Fibroblast of gingiva (primary cell): ENCODE data around the gene EEF1AKMT2.

Source experiments
- DNase-seq: peaks from one replicate; pipeline ENCODE4 v3.0.0-alpha.2; 2011; ENCODE audit warnings: low read depth

The EEF1AKMT2 gene

DNA sequence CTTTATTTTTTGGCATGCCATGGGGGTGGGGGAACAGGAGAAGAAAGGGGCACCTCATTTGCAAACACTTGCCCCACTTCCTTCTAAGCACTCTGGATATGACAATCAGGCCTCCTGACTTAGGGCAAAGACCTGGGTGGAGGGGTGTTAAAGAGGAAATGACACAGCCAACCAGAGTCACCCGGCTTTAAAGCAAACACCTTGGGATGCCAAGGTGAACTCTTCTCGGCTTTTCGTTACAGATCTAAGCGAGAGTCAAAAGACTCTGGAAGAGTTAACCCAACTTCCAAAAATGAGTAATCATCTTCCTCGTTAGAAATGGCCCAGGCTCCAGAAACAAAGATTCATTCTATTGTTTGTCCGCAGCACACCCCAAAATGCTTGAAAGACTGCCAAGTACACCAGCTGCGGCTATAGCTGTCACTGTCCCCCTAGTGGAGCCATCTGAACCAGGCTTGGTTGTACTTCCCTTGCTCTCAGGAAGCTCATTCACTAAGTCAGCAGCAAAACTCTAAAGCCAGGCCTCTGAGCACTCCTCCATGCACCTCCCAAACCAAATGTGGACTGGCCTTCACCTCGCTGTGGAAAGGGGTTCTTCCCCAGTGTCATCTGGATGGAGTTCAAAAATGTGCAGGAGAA is 72.4 kb downstream of the EEF1AKMT2 start:
- peak; percentile 52 for DNase-seq

DNA sequence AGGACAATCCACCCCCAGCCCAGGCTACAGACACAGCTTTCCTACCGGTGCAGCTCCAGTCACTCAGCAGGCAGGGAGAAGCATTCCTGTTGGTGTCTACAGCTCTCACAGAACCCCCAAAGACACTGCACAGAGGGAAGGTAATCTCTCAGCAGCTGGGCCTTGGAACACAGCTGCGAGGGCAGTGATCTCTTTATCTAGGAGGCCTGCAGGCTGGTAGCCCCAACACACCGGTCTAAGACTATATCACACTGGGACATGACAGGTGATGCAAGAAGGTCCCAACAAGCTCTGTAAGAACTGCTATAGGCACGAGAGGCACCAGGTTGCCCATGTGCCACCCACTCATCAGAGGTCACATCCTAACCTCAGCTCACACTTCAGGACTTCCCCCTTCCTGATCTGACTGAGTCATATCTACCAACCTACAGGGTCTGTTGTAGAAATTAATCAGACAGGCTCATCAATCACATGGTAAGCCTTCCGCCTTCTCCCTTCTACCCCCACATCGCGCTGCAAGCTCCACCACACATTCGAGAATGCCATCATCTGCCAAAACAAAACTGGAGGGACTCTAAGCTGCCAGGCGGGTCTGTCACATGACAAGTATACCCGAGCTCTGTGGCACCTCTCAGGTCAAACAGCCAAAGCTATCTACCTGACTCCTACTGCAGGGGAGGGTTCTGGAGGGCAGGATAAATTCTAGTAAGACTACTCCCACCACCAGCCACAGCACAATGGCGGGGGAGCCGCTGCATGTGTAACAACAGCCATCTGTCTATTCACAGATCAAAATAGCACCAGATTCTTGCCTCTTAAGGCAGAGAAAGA is 73.6 kb downstream of the EEF1AKMT2 start:
- DNase-seq, result no peak

- no peak for DNase-seq
Observed at GRCh38 chr10:124717041-124717757, 74.5 kb downstream of the EEF1AKMT2 start.

- no peak for DNase-seq
Observed at GRCh38 chr10:124716369-124716768, 75.3 kb downstream of the EEF1AKMT2 start.

DNA sequence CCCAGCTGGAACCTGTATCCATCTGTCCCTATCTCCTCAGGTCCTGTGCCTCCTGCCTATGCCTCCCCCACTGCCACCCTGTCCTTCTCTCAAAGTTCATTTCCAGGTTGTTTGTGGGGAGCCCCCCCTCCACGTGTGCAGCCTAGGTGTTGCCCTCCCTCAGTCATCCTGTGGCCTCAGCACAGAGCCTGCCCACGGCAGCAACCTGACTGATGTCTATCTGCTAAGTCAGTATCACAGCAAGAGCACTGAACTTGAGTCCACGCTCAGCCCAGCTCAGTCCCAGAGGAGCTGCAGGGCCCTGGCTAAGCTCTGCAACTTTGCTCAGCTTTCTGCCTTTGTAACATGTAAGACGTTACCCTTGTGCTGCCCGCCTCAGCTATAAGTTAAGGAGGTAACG is 76.2 kb downstream of the EEF1AKMT2 start:
- no peak for DNase-seq

- DNase-seq, result no peak
Observed at GRCh38 chr10:124713679-124714255, 77.9 kb downstream of the EEF1AKMT2 start.

DNA sequence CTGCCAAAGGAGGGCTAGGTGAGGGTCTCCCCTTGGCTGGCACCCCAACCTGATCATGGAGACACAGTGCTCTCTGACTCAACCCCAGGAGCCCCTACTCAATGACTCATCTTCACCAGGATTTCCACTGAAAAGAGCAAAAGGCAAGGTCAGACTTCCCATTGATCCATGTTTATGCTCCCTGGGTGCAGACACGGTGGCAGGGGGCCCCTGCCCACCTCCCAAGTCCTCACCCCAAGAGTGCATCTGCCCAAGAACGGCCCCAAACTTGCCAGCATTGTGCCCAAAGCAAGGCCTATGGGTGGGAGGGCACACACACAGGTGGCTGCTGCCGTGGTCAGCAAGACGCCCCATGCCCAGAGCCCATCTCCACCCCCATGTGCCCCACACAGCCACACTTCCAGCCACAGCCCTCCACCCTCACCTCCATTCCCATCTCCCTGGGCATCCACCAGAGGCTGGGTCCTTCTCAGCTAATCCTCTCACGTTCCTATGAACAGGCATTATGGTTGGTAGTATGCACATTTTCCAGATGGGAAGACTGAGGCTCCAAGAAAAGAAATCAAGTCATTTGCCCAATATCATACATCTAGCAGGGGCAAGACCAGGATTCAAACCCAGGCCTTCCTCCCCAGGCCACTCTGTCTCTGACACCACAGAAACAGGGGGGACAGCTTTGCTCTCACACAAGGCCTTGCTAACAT is 78.8 kb downstream of the EEF1AKMT2 start:
- no peak for DNase-seq

GRCh38 chr10:124711145-124711544 is 80.5 kb downstream of the EEF1AKMT2 start:
- DNase-seq, result no peak

GRCh38 chr10:124710266-124710881 is 81.3 kb downstream of the EEF1AKMT2 start:
- DNase-seq, result no peak

DNA sequence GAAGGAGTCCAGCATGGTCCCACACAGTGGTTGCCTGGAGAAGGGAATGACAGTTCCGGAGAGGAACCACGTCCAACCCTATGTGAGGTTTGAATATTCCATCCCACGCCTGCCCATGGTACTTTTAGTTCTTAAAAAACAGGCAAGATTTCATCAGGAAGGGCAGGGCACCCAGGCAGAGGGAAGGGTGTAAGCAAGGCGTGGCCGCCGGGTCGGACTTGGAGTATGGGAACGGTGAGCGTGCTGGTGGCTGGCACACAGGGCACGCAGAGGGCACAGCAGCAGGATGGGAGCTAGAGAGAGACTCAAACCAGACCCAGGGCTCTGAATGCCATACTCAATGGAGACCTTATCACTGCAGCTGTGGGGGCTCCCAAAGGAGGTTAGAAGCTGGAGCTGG is 81.8 kb downstream of the EEF1AKMT2 start:
- no peak for DNase-seq

DNA sequence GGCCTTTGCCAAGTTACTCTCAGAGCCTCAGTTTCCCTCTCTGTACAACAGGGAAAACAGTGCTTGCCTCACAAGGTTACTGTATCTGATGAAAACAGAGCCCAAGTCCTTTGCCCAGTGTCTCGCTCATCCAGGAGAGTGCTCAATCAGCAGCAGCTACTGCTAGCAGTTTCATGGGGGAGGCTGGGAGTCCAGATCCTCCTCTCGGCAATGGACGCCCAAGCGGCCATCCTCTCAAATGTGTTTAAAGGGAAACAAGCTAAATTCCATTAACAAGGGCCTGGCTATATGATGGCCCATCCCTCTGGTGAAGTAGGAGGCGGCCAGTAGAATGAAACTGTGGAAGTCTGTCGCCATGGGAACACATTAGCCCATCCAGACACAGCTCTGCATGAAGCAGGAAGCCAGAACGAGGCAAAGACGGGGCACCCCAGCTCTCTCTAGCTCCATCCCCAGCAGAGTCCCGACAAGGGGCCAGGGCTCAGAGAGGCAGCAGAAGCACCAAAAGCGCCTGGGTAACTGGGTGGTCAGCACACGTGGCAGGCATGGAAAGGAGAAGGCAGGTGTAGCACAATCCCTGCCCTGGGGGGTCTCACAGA is 82.7 kb downstream of the EEF1AKMT2 start:
- no peak for DNase-seq

GRCh38 chr10:124708246-124708779 is 83.4 kb downstream of the EEF1AKMT2 start:
- DNase-seq, result no peak
